PC-9 (cell line): ENCODE measurements around the gene SEZ6L. TPM values are rescaled to one million over a fixed set of nuclear protein-coding genes. Genes with fewer than 3 reads are reported as not detected.

Experiments used
- BruUV-seq: library from RNA; stranded (reverse); fragments of 400-500 nt; replicated peaks from 2 replicates; lab custom pipeline; 2021; lab: Mats Ljungman, UMichigan
- CTCF ChIA-PET: fragments of 300-600 bp; sonication (Branson Sonifier 250); formaldehyde crosslinking; loops from one replicate; lab custom pipeline; 2022; ENCODE audit warnings: antibody characterized with exemption; lab: Charles Lee
- POLR2A ChIA-PET: fragments of 300-600 bp; sonication (Branson Sonifier 250); formaldehyde crosslinking; loops from one replicate; lab custom pipeline; 2022; ENCODE audit warnings: antibody characterized with exemption; ENCODE audit not compliant: unreplicated experiment; lab: Charles Lee
- DNase-seq, 2 experiments: peaks; one replicate each; pipeline versions ENCODE4 v3.0.0 to v3.0.0-alpha.2; 2015 to 2022; ENCODE audit warnings: mixed read lengths in 1 of 2
- H2AFZ ChIP-seq: fragments of 200-600 bp; sonication (generic); 2 replicates; pipeline ENCODE4 v1.8.1; 2017; ENCODE audit warnings: antibody characterized with exemption
- H3F3A ChIP-seq: fragments of 200-600 bp; sonication (generic); 2 replicates; pipeline ENCODE4 v1.8.1; 2017; ENCODE audit warnings: antibody characterized with exemption, mild to moderate bottlenecking, low read depth; ENCODE audit not compliant: insufficient read depth
- H3K27ac ChIP-seq: fragments of 200-600 bp; sonication (generic); 2 replicates; pipeline ENCODE4 v1.6.1; 2016; ENCODE audit warnings: mixed run types
- H3K27me3 ChIP-seq: fragments of 200-600 bp; sonication (generic); 2 replicates; pipeline ENCODE4 v1.6.1; 2016; ENCODE audit warnings: low read depth, mixed run types; ENCODE audit not compliant: insufficient read depth
- H3K36me3 ChIP-seq: fragments of 200-600 bp; sonication (generic); 2 replicates; pipeline ENCODE4 v1.6.1; 2016; ENCODE audit warnings: low read depth, mixed run types
- H3K4me1 ChIP-seq: fragments of 200-600 bp; sonication (generic); replicated peaks from 2 replicates; pipeline ENCODE4 v1.6.1; 2016; ENCODE audit warnings: mixed run types; ENCODE audit not compliant: insufficient read depth
- H3K4me2 ChIP-seq: fragments of 200-600 bp; sonication (generic); 2 replicates; pipeline ENCODE4 v1.6.1; 2017; ENCODE audit warnings: mixed run types
- H3K4me3 ChIP-seq: fragments of 200-600 bp; sonication (generic); 2 replicates; pipeline ENCODE4 v1.6.1; 2016; ENCODE audit warnings: mixed run types
- H3K79me2 ChIP-seq: fragments of 200-600 bp; sonication (generic); 2 replicates; pipeline ENCODE4 v1.6.1; 2017; ENCODE audit warnings: low read depth, mixed run types
- H3K9me2 ChIP-seq: fragments of 200-600 bp; sonication (generic); 2 replicates; pipeline ENCODE4 v1.8.1; 2017; ENCODE audit warnings: mild to moderate bottlenecking; ENCODE audit not compliant: insufficient read depth
- H3K9me3 ChIP-seq: fragments of 200-600 bp; sonication (generic); 2 replicates; pipeline ENCODE4 v1.8.1; 2016; ENCODE audit warnings: low read depth; ENCODE audit not compliant: insufficient read depth
- H4K20me1 ChIP-seq: fragments of 200-600 bp; sonication (generic); 2 replicates; pipeline ENCODE4 v1.8.1; 2017; ENCODE audit not compliant: insufficient read depth
- EZH2 ChIP-seq: fragments of 200-600 bp; sonication (generic); IDR thresholded peaks from 2 replicates; pipeline ENCODE4 v1.8.0; 2017; ENCODE audit warnings: antibody characterized with exemption, low read depth
- intact Hi-C: fragments of 100-400 bp; cut with micrococcal nuclease; formaldehyde crosslinking; loops from one replicate; pipeline ENCODE4 v1.10.0; 2022; ENCODE audit not compliant: unreplicated experiment
- total RNA-seq: library from RNA; stranded (reverse); gene quantifications from 2 replicates; pipeline ENCODE4 v1.2.3, GENCODE V29; 2021
- TF ChIP-seq, protein P1 (sequence below): fragments of 200-600 bp; sonication (generic); conservative IDR thresholded peaks from 2 replicates; pipeline ENCODE4 v1.6.1; 2017; ENCODE audit warnings: mixed run types, antibody characterized with exemption, mild to moderate bottlenecking, moderate library complexity

SEZ6L gene
- total RNA-seq, 1 experiment from 2014 or later: not detected

DNA sequence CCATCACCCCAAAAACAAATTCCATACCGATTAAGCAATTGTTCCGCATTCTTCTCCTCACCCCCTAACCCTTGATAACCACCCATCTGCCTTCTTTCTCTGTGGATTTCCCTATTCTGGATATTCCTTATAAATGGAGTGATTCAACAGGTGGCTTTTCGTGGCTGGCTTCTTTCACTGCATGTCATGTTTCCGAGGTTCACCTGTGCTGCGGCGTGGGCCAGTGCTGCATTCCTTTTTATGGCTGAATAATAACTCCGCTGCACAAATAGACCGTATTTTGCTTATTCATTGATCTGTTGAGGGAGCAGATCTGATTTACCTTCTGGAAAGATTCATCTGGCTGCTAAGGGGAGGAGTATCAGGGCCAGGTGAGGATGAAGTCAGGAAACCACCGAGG lies 165.0 kb downstream of the SEZ6L start:
- Histone ChIP-seq H3K27ac (no peak overlapping the region), H3K4me1 (no peaks in the 10 kb centered on the region), H3K79me2 (no peaks in the 10 kb centered on the region), H4K20me1 (0 out of 2 replicates have a peak, but pooled peaks cover 3% of the 10 kb centered on the region), H3F3A (no peaks in the 10 kb centered on the region), H3K9me2 (no peaks in the 10 kb centered on the region), H3K4me3 (no peak overlapping the region), H2AFZ (no peak overlapping the region), H3K27me3 (peaks cover 35% of the 10 kb centered on the region), H3K4me2 (no peak overlapping the region), H3K9me3 (no peaks in the 10 kb centered on the region), H3K36me3 (no peaks in the 10 kb centered on the region)
- intact Hi-C loops: loop anchor here (5.0 kb wide), 1 partner anchor 872 kb away; no protein-coding TSS in a partner anchor
- ChIA-PET POLR2A (no interaction called here), CTCF (no interaction called here)
- BruUV-seq: no TSS peak
- TF ChIP-seq EZH2: no peak
- TF ChIP-seq, protein P1, sequence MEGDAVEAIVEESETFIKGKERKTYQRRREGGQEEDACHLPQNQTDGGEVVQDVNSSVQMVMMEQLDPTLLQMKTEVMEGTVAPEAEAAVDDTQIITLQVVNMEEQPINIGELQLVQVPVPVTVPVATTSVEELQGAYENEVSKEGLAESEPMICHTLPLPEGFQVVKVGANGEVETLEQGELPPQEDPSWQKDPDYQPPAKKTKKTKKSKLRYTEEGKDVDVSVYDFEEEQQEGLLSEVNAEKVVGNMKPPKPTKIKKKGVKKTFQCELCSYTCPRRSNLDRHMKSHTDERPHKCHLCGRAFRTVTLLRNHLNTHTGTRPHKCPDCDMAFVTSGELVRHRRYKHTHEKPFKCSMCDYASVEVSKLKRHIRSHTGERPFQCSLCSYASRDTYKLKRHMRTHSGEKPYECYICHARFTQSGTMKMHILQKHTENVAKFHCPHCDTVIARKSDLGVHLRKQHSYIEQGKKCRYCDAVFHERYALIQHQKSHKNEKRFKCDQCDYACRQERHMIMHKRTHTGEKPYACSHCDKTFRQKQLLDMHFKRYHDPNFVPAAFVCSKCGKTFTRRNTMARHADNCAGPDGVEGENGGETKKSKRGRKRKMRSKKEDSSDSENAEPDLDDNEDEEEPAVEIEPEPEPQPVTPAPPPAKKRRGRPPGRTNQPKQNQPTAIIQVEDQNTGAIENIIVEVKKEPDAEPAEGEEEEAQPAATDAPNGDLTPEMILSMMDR: no peak
- no peak for DNase-seq

DNA sequence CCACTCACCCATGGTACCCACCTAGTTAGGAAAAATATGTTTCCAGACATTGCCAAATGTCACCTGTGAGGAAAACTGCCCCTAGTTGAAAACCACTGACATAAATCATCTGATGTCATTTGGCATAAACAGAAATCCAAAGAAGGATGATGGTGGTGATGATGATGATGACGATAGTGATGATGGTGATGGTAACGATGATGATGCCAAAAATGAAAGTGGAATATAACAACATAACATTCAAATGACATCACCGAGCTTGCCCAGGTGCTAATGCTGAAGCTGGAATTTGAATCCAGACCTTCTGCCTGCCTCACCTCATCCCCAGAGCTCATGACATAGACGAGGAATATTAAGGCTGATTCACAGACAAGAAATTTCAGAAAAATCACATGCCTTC lies 167.5 kb downstream of the SEZ6L start:
- no peak overlapping the region for H2AFZ ChIP-seq
- no peaks in the 10 kb centered on the region for H3K36me3 ChIP-seq
- H3K9me3 ChIP-seq: no peaks in the 10 kb centered on the region
- no peak overlapping the region for H3K27ac ChIP-seq
- 0 out of 2 replicates have a peak, but pooled peaks cover 3% of the 10 kb centered on the region for H4K20me1 ChIP-seq
- no TSS peak for BruUV-seq
- TF ChIP-seq, protein P1: no peak
- TF ChIP-seq EZH2: no peak
- no peaks in the 10 kb centered on the region for H3K9me2 ChIP-seq
- H3K27me3 ChIP-seq: peaks cover 54% of the 10 kb centered on the region
- no peak overlapping the region for H3K4me3 ChIP-seq
- intact Hi-C loops: no loop called here
- DNase-seq: no peak
- no peak overlapping the region for H3K4me2 ChIP-seq
- ChIA-PET POLR2A (no interaction called here), CTCF (no interaction called here)
- H3K4me1 ChIP-seq: no peaks in the 10 kb centered on the region
- H3F3A ChIP-seq: no peaks in the 10 kb centered on the region
- H3K79me2 ChIP-seq: no peaks in the 10 kb centered on the region

DNA sequence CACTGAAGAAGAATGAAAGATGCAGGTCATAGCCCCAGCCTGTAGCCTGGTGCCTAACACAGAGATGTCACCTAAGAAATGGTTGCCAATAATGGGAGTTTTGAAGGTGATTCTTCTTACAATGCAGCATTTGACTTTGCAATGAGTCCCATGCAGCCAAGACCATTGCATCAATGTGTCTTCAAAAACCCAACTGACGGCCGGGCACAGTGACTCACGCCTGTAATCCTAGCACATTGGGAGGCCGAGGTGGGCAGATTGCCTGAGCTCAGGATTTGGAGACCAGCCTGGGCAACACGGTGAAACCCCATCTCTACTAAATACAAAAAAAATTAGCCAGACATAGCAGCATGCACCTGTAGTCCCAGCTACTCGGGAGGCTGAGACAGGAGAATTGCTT lies 170.5 kb downstream of the SEZ6L start:
- H3K4me1 ChIP-seq: no peaks in the 10 kb centered on the region
- no peaks in the 10 kb centered on the region for H3F3A ChIP-seq
- BruUV-seq: no TSS peak
- no peak overlapping the region for H3K4me2 ChIP-seq
- no peak for DNase-seq
- H2AFZ ChIP-seq: no peak overlapping the region
- H3K9me3 ChIP-seq: no peaks in the 10 kb centered on the region
- H3K4me3 ChIP-seq: no peak overlapping the region
- H3K27me3 ChIP-seq: peaks cover 68% of the 10 kb centered on the region
- no peaks in the 10 kb centered on the region for H3K9me2 ChIP-seq
- POLR2A ChIA-PET: no interaction called here
- H3K27ac ChIP-seq: no peak overlapping the region
- no peaks in the 10 kb centered on the region for H3K36me3 ChIP-seq
- H4K20me1 ChIP-seq: 0 out of 2 replicates have a peak, but pooled peaks cover 3% of the 10 kb centered on the region
- intact Hi-C loops: no loop called here
- TF ChIP-seq EZH2: no peak
- TF ChIP-seq, protein P1: no peak
- no peaks in the 10 kb centered on the region for H3K79me2 ChIP-seq
- CTCF ChIA-PET: no interaction called here
